ENCODE measurements around the gene B3GNT2. TPM values are rescaled to one million over a fixed set of nuclear protein-coding genes. Genes with fewer than 3 reads are reported as not detected.

B3GNT2 gene
- total RNA-seq, 2 experiments from 2014 or later = 28.0 to 30.6 TPM

DNA sequence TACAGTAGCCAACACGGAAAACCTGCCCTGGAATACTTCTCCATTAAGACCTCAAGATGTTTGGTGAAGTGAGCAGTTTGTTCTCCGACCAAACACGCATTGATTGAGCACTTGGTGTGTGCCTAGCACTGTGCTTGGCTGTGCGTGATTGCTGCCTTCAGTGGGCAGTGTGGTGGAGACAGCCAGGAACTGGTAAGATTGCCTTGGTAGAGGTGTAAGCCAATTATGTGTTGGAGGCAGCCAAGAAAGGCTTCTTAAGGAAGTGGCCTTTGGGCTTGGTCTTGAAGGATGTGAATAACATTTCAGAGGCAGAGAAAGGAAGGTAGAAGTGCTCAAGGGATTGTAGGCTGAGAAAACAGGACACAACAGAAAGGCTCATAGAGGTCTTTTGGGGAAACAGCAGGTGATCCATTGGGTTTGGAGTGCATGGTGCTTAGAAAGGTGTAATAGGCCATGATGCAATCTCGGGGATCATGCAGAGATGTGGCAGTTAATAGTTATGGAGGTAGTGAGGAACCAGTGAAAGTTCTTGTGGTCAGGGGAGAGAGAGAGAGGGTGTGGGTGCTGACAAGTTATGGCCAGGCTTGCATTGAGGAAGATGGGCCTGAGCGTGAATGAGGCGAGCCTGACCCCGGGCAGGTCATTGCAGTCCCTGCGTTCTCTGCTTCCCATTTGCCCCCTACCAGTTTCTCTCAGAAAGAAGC, 6.3 kb downstream of the B3GNT2 start:
- DNase-seq = no peak
- H3K4me1 Mint-ChIP-seq = peaks cover 76% of the 10 kb centered on the region
- CTCF ChIA-PET = no interaction called here
- peak overlapping the region; percentile 13 for H3K4me3 Mint-ChIP-seq
- POLR2A ChIA-PET = no interaction called here
- peaks cover 34% of the 10 kb centered on the region for H3K36me3 Mint-ChIP-seq (ENCODE audit: low read depth)
- H3K27me3 Mint-ChIP-seq = no peaks in the 10 kb centered on the region
- H3K27ac Mint-ChIP-seq = peak overlapping the region; percentile 74
- peaks cover 2% of the 10 kb centered on the region for H3K9me3 Mint-ChIP-seq

DNA sequence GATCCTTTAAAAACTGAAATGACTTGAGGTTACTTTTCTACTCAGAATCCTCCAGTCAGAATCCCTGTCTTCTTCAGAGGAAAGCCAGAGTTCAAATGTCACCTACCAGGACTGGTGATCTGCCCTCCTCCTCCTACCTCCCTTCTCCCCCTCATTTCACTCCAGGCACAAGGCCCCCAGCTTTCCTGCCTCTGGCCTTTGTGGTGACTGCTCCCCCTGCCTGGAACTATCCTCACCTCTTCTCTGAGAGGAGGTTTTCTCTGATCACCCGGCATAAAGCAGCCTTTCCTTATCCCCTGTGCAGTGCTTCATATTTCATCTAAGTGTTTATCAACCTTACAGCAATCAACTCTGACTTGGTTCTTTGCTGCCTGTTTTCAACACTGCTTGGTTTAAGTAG, 6.8 kb downstream of the B3GNT2 start:
- peaks cover 2% of the 10 kb centered on the region for H3K9me3 Mint-ChIP-seq
- peak overlapping the region; percentile 13 for H3K4me3 Mint-ChIP-seq
- peaks cover 80% of the 10 kb centered on the region for H3K4me1 Mint-ChIP-seq
- peaks cover 32% of the 10 kb centered on the region for H3K36me3 Mint-ChIP-seq (ENCODE audit: low read depth)
- H3K27me3 Mint-ChIP-seq = no peaks in the 10 kb centered on the region
- CTCF ChIA-PET = no interaction called here
- peak overlapping the region; percentile 74 for H3K27ac Mint-ChIP-seq
- POLR2A ChIA-PET = no interaction called here
- DNase-seq = no peak

DNA sequence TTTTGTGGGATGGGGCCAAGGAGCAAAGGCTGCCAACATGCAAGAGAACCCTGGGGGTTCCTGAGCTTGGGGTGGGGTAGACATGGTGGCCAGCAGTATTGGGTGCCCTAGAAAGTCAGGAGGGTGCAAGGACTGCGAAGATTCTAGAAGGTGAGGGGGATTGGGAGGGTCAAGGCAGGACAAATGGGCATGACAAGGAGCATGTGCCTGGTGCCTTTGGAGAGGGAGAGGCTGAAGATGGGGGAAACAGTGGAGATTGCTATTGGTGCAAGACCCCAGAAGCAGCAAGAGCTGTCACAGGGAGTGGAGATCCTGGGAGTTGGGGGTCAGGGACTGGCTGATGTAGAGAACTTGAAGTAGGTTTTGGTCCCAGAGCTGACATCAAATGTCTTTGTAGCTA, 7.5 kb downstream of the B3GNT2 start:
- H3K36me3 Mint-ChIP-seq (ENCODE audit: low read depth) = peaks cover 30% of the 10 kb centered on the region
- ChIA-PET POLR2A (no interaction called here), CTCF (no interaction called here)
- peak overlapping the region; percentile 74 for H3K27ac Mint-ChIP-seq
- no peaks in the 10 kb centered on the region for H3K27me3 Mint-ChIP-seq
- no peak overlapping the region for H3K4me3 Mint-ChIP-seq
- H3K9me3 Mint-ChIP-seq = peaks cover 5% of the 10 kb centered on the region
- peaks cover 79% of the 10 kb centered on the region for H3K4me1 Mint-ChIP-seq
- no peak for DNase-seq

DNA sequence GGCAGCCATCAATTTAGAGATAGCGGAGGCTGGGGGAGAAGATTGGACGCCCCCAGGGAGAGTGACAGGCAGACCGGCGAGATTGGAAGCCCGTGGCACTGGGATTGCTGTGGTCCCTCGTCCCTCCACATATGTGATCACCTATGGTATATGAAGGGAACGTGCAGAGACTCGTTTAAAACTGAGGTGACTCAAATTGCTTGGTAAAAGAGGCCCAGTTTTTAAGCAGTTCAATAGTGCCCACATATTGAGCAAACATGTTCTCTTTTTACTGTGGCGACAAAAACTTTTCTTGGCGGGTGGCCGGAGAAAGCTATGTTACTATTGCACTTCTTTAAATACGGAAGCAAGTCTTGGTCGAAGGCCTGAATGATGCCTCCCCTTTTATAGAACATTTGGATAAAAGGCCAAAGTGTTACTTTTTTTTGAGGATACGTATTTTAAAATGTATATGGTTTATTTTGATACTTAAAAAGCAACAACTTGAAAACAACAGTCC, 9.1 kb downstream of the B3GNT2 start:
- ChIA-PET POLR2A (no interaction called here), CTCF (no interaction called here)
- Mint-ChIP-seq H3K4me1 (peaks cover 71% of the 10 kb centered on the region), H3K27ac (no peak overlapping the region), H3K4me3 (no peak overlapping the region), H3K27me3 (no peaks in the 10 kb centered on the region), H3K9me3 (peaks cover 7% of the 10 kb centered on the region), H3K36me3 (ENCODE audit: low read depth) (peaks cover 39% of the 10 kb centered on the region)
- DNase-seq = no peak

DNA sequence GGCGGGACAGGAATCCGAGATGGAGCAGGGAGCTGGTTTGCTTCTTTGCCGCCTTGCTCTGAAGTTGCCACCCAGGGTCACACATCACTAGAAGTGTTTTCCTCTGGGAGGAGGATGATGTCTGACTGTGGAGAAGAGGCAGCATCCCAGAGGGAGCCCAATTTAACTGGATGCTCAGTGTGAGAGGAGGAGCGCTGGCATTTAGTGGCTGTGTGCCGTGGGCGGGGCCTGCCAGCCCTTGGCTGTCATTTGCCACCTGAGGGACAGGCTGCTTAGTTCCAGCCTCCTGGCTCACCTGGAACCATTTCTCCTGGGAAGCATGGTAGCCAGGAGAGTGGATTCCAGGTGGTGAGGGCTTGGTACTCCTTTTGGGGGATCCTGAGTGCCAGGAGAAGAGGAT, 9.6 kb downstream of the B3GNT2 start:
- no peak for DNase-seq
- peaks cover 9% of the 10 kb centered on the region for H3K9me3 Mint-ChIP-seq
- no peak overlapping the region for H3K27ac Mint-ChIP-seq
- H3K36me3 Mint-ChIP-seq (ENCODE audit: low read depth) = peaks cover 42% of the 10 kb centered on the region
- ChIA-PET POLR2A (no interaction called here), CTCF (no interaction called here)
- H3K4me1 Mint-ChIP-seq = peaks cover 65% of the 10 kb centered on the region
- no peaks in the 10 kb centered on the region for H3K27me3 Mint-ChIP-seq
- no peak overlapping the region for H3K4me3 Mint-ChIP-seq

DNA sequence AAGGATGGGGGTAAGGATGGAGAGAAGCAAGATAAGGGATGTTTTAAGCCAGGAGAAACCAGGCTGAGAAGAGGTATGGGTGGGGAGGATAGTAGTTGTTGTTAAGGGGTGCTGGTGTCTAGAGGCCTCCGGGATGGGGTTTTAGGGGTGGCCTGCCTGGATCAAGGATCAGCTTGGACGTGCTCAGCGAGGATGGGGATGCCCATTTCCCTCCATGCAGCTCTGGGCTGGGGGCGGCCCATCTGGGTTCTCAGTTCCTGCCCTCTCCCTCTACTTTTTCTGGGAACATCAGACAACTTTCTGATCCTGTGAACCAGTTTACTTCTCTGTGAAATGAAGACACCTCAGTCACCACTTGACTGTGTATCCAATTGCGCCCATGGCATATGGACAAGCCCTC, 10.1 kb downstream of the B3GNT2 start:
- DNase-seq = no peak
- Mint-ChIP-seq H3K27ac (no peak overlapping the region), H3K9me3 (peaks cover 9% of the 10 kb centered on the region), H3K4me1 (peaks cover 63% of the 10 kb centered on the region), H3K36me3 (ENCODE audit: low read depth) (peaks cover 46% of the 10 kb centered on the region), H3K27me3 (no peaks in the 10 kb centered on the region), H3K4me3 (no peak overlapping the region)
- ChIA-PET POLR2A (no interaction called here), CTCF (no interaction called here)

DNA sequence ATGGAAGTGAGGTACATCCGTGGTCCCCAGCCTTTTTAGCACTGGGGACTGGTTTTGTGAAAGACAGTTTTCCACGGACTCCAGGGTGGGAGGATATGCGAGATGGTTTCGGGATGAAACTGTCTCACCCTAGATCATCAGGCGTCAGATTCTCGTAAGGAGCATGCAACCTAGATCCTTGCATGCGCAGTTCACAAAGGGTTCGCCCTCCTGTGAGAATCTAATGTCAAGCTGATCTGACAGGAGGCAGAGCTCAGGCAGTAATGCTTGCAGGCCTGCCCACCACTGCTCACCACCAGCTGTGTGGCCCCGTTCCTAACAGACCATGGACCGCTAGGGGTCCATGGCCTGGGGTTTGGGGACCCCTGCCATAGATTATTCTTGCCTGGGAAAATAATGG, 11.6 kb downstream of the B3GNT2 start:
- DNase-seq = no peak
- Mint-ChIP-seq H3K27ac (no peak overlapping the region), H3K36me3 (ENCODE audit: low read depth) (peaks cover 56% of the 10 kb centered on the region), H3K4me3 (no peak overlapping the region), H3K4me1 (peaks cover 50% of the 10 kb centered on the region), H3K9me3 (peaks cover 15% of the 10 kb centered on the region), H3K27me3 (no peaks in the 10 kb centered on the region)
- ChIA-PET CTCF (interaction anchor here (1.5 kb wide), 1 partner anchor 18 kb away, joined by 3 read pairs; no protein-coding TSS in a partner anchor), POLR2A (no interaction called here)

DNA sequence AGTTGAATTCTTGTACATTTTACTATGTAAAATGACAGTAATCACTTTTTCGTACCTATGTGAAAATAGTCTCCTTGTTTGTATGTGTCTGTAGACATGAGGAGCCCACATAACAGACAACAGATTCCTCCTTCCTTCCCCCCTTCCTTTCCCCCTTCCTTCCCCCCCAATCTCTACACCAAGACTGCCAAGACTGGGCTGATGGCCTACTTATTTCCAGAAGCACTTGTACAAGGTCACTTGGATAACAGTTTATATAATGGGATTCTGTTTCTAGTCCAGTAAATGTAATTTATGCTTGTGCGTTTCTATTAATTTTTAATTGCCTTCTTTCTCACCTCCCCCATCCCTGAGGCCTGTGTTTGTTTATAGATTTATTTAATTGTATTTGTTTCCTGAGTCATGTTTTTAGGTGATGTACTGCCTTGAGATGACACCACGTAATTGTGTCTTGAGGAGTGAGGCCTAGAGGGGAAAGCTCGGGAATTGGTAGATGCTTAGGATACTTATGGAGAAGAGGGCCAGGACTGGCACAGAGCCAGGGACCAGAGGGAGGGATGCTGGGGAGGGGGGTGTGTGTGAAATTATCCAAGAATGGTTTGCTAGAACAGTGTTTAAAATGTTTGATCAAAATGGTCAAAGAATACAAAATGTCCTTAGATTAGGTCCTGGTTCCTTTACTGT, 12.3 kb downstream of the B3GNT2 start:
- DNase-seq = no peak
- peaks cover 44% of the 10 kb centered on the region for H3K4me1 Mint-ChIP-seq
- peaks cover 15% of the 10 kb centered on the region for H3K9me3 Mint-ChIP-seq
- ChIA-PET POLR2A (no interaction called here), CTCF (interaction anchor here (1.5 kb wide), 1 partner anchor 17 kb away, joined by 3 read pairs; no protein-coding TSS in a partner anchor)
- peaks cover 55% of the 10 kb centered on the region for H3K36me3 Mint-ChIP-seq (ENCODE audit: low read depth)
- H3K4me3 Mint-ChIP-seq = no peak overlapping the region
- H3K27ac Mint-ChIP-seq = no peak overlapping the region
- H3K27me3 Mint-ChIP-seq = no peaks in the 10 kb centered on the region

DNA sequence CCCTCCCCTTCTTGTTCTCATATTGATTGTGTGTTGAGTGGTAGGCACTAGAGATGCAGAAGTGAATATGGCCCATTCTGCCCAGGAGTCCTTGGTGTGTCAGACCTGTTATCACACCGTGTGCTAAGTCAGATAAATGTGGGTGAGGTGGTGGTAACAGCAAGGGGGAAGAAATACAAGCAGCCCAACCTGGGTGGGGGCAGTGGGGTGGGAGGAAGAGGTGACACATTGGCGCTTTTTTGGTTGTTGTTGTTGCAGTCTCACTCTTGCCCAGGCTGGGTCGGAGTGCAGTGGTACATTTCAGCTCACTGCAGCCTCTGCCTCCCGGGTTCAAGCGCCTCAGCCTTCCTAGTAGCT, 12.8 kb downstream of the B3GNT2 start:
- H3K27me3 Mint-ChIP-seq = no peaks in the 10 kb centered on the region
- peaks cover 41% of the 10 kb centered on the region for H3K4me1 Mint-ChIP-seq
- H3K4me3 Mint-ChIP-seq = no peak overlapping the region
- peaks cover 15% of the 10 kb centered on the region for H3K9me3 Mint-ChIP-seq
- CTCF ChIA-PET = no interaction called here
- POLR2A ChIA-PET = no interaction called here
- no peak for DNase-seq
- peaks cover 59% of the 10 kb centered on the region for H3K36me3 Mint-ChIP-seq (ENCODE audit: low read depth)
- H3K27ac Mint-ChIP-seq = no peak overlapping the region

DNA sequence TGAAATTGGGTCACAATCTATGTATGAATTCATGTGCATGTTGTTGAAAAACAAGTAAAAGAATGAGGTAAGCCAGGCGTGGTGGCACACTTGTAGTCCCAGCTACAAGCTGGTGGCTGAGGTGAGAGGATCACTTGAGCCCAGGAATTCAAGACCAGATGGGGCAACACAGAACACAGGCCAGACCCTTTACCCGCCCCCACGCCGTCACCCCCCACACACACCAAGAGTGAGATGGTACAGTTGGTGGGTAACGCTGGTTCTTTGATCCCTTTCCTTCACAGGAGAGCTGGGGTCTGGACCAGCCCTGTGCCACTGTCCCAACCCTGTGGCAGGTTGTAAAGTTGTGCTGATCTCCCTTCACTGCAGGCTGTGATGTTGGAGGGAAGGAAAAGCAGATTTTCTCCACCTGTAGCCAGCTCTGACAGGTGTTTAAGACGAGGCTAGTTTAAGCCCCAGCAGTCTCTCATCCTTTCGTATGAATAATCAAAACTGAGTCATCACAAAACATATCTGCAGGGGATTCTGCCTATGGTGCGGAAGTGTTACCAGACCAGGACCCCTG, 13.6 kb downstream of the B3GNT2 start:
- Mint-ChIP-seq H3K4me1 (peaks cover 41% of the 10 kb centered on the region), H3K9me3 (peaks cover 15% of the 10 kb centered on the region), H3K4me3 (no peak overlapping the region), H3K27ac (no peak overlapping the region), H3K27me3 (no peaks in the 10 kb centered on the region), H3K36me3 (ENCODE audit: low read depth) (peaks cover 66% of the 10 kb centered on the region)
- no peak for DNase-seq
- ChIA-PET CTCF (no interaction called here), POLR2A (no interaction called here)

DNA sequence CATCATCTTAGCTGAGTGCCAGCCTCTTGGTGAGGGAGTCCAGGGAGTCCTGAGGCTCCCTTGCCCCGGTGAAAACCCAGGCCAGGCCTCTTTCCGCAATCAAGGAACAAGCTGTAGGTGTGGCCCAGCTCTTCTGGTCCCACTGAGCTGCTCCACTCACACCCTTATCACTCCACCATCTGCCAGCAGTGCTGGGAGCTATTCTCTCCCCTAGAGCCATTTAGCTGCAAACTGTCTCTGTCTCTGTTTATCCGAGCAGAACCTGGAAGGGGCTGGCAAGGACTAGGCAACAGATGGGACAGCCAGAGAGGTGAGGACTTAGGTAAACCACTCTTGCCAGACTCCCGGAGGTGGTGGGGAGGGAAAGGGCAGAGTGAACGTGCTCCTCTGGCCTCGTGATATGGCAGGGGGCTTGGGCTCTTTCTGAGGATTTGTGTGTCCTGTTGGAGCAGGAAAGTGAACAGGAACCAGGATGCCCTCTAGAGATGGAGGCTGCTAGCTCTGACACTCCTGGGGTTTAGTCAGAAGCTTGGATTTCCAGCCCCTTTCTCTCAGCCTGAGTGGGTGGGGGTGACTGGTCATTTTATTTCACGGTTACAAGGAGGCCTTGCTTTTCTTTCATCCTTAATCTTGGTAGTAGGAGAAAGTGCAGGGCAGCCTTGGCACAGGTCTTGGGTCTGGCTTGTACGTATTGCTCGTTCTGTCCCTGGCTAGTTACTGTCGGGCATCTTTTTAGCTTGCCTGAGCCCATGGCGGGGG, 19.6 kb downstream of the B3GNT2 start:
- ChIA-PET CTCF (interaction anchor here (0.9 to 3.1 kb wide), 2 partner anchors 15 to 44 kb away, joined by 3 to 14 read pairs; no protein-coding TSS in a partner anchor), POLR2A (no interaction called here)
- peaks cover 17% of the 10 kb centered on the region for H3K9me3 Mint-ChIP-seq
- H3K27me3 Mint-ChIP-seq = no peaks in the 10 kb centered on the region
- H3K4me3 Mint-ChIP-seq = no peak overlapping the region
- H3K36me3 Mint-ChIP-seq (ENCODE audit: low read depth) = peaks cover 58% of the 10 kb centered on the region
- peaks cover 42% of the 10 kb centered on the region for H3K4me1 Mint-ChIP-seq
- H3K27ac Mint-ChIP-seq = peak overlapping the region; percentile 60
- no peak for DNase-seq

DNA sequence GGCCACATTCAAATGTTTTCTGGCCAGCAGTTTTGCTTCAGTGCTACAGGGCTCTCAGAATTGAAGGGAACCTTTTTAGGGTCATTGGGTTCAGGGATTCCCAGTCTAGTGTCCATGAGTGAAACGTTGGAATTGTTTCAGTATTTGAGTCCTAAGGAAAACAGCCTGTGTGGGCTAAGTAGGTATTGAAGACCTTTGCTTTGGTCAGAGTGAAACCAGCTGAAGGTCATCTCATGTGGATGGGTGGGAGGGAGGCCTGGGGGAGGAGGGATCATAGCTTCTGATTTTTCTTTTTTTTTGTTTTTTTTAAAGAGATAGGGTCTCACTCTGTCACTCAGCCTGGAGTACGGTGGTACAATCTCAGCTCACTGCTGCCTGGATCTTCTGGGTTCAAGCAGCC, 20.2 kb downstream of the B3GNT2 start:
- Mint-ChIP-seq H3K9me3 (peaks cover 17% of the 10 kb centered on the region), H3K4me1 (peaks cover 46% of the 10 kb centered on the region), H3K27me3 (no peaks in the 10 kb centered on the region), H3K36me3 (ENCODE audit: low read depth) (peaks cover 59% of the 10 kb centered on the region), H3K27ac (peak overlapping the region; percentile 60), H3K4me3 (no peak overlapping the region)
- ChIA-PET POLR2A (no interaction called here), CTCF (interaction anchor here (0.9 to 3.1 kb wide), 2 partner anchors 16 to 44 kb away, joined by 3 to 14 read pairs; no protein-coding TSS in a partner anchor)
- no peak for DNase-seq

DNA sequence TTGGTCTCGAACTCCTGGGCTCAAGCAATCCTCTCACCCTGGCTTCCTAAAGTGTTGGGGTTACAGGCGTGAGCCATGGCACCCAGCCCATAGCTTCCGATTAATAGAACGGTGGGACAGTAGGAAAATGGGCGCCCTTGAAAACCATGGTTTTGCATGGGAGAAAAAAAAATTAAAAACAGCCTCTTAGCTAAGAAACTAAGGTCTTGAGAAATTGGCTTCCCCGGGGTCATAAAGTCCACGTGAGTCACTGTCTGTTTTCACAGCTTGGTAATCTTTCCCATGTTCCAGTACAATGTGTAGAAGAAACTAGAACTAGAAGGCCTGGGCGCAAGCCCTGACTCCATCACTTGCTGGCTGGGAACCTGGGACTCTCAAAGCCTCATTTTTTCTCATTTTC, 20.7 kb downstream of the B3GNT2 start:
- peaks cover 57% of the 10 kb centered on the region for H3K36me3 Mint-ChIP-seq (ENCODE audit: low read depth)
- POLR2A ChIA-PET = no interaction called here
- no peak overlapping the region for H3K4me3 Mint-ChIP-seq
- CTCF ChIA-PET = interaction anchor here (0.9 to 3.1 kb wide), 2 partner anchors 16 to 43 kb away, joined by 3 to 14 read pairs; no protein-coding TSS in a partner anchor
- H3K27ac Mint-ChIP-seq = peak overlapping the region; percentile 4
- DNase-seq = no peak
- peaks cover 50% of the 10 kb centered on the region for H3K4me1 Mint-ChIP-seq
- H3K9me3 Mint-ChIP-seq = peaks cover 14% of the 10 kb centered on the region
- no peaks in the 10 kb centered on the region for H3K27me3 Mint-ChIP-seq

All from activated CD4-positive, alpha-beta T cell treated with anti-CD3 and anti-CD28 coated beads, Interleukin-2, amount 10 ng/mL, durations not matched to agents 7 days and 5 days (primary cell).